ENCODE results near the gene RTKN.
"Not testable (repeated sequence)": the region's sequence is repeated elsewhere in the genome, so short reads cannot be mapped to it uniquely, and the experiment has no call there.

The RTKN gene

GRCh38 chr2:74424139-74424992 lies 17.4 kb downstream of the RTKN start:
- no peak for TF ChIP-seq CTCF (IDR thresholded peaks at IDR 0.05; ENCODE audit: low read depth, low read length)
- H3K4me3 ChIP-seq (ENCODE audit: low read depth, low read length), result no peak overlapping the region

- no peak for TF ChIP-seq CTCF (IDR thresholded peaks at IDR 0.05; ENCODE audit: low read depth, low read length)
- H3K4me3 ChIP-seq (ENCODE audit: low read depth, low read length), result no peak overlapping the region
Observed at GRCh38 chr2:74423231-74424095, 18.3 kb downstream of the RTKN start.

GRCh38 chr2:74421221-74421870 lies 20.4 kb downstream of the RTKN start, which contains the start of the genes C2orf81 and WDR54:
Gene C2orf81 (minus strand): TSS chr2:74421619. CDS start chr2:74421560, 59 bp downstream.
Gene WDR54 (plus strand): TSS chr2:74421730. CDS start chr2:74422154, 424 bp downstream.
- H3K4me3 ChIP-seq (ENCODE audit: low read depth, low read length), result peak within 1 kb of the TSS; percentile 76
- TF ChIP-seq CTCF (IDR thresholded peaks at IDR 0.05; ENCODE audit: low read depth, low read length), result no peak

GRCh38 chr2:74420443-74421103 lies 21.2 kb downstream of the RTKN start:
- not testable (repeated sequence) for H3K4me3 ChIP-seq (ENCODE audit: low read depth, low read length)

GRCh38 chr2:74420006-74420405 lies 21.7 kb downstream of the RTKN start:
- H3K4me3 ChIP-seq (ENCODE audit: low read depth, low read length), result no peak overlapping the region
- no peak for TF ChIP-seq CTCF (IDR thresholded peaks at IDR 0.05; ENCODE audit: low read depth, low read length)

GRCh38 chr2:74419345-74419744 lies 22.4 kb downstream of the RTKN start:
- H3K4me3 ChIP-seq (ENCODE audit: low read depth, low read length), result no peak overlapping the region
- TF ChIP-seq CTCF (IDR thresholded peaks at IDR 0.05; ENCODE audit: low read depth, low read length), result no peak

GRCh38 chr2:74418312-74418711 lies 23.4 kb downstream of the RTKN start:
- TF ChIP-seq CTCF (IDR thresholded peaks at IDR 0.05; ENCODE audit: low read depth, low read length), result no peak

More at GRCh38 chr2:74418312-74418711, 23.4 kb downstream of the RTKN start:
- H3K4me3 ChIP-seq (ENCODE audit: low read depth, low read length), result no peak overlapping the region

Measured in WI38 (cell line).